Natural killer cell treated with Interleukin-12 subunit alpha and Interleukin-12 subunit beta and Interleukin-15 and Interleukin-18, amount 100 ng/mL, for 72 hours (primary cell): ENCODE data around the gene CFAP221. TPM values are rescaled to one million over a fixed set of nuclear protein-coding genes. Genes with fewer than 3 reads are reported as not detected.
"Not testable (repeated sequence)": the region's sequence is repeated elsewhere in the genome, so short reads cannot be mapped to it uniquely, and the experiment has no call there.

ENCODE experiments used
- ATAC-seq, 2 donors: fragments of 150-1000 bp; cut with Tn5 transposase in 1 of 2; sonication (Bioruptor Pico), chemical (Tn5 transposase) in 1 of 2; 2 replicates each; pipeline ENCODE4 v1.10.0; 2021
- DNase-seq: peaks from one replicate; pipeline ENCODE4 v3.0.0; 2022; ENCODE audit warnings: low spot score
- H3K27ac Mint-ChIP-seq, 2 donors: 1 replicate in 1 of 2; 2 replicates in 1 of 2; pipeline ENCODE4 v1.8.0; 2022; ENCODE audit warnings: mixed read lengths in 2 of 2, mild to moderate bottlenecking in 1 of 2, moderate library complexity in 1 of 2
- H3K27me3 Mint-ChIP-seq, 2 donors: 1 replicate in 1 of 2; 2 replicates in 1 of 2; pipeline ENCODE4 v1.8.0; 2022; ENCODE audit warnings: mixed read lengths in 2 of 2
- H3K36me3 Mint-ChIP-seq: one replicate; pipeline ENCODE4 v1.8.0; 2022; ENCODE audit warnings: mixed read lengths
- H3K4me1 Mint-ChIP-seq, 2 donors: 1 replicate in 1 of 2; 2 replicates in 1 of 2; pipeline ENCODE4 v1.8.0; 2022; ENCODE audit warnings: low read depth in 2 of 2, mixed read lengths in 2 of 2, mild to moderate bottlenecking in 1 of 2
- H3K4me3 Mint-ChIP-seq: one replicate; pipeline ENCODE4 v1.8.0; 2022; ENCODE audit warnings: mixed read lengths
- H3K9me3 Mint-ChIP-seq: 2 replicates; pipeline ENCODE4 v1.8.0; 2022; ENCODE audit warnings: mixed read lengths
- total RNA-seq, 2 donors: library from RNA; stranded (reverse); gene quantifications; one replicate each; pipeline ENCODE4 v1.2.3, GENCODE V29; 2022

The CFAP221 gene
- total RNA-seq, 2 donors from 2014 or later, result not detected

DNA sequence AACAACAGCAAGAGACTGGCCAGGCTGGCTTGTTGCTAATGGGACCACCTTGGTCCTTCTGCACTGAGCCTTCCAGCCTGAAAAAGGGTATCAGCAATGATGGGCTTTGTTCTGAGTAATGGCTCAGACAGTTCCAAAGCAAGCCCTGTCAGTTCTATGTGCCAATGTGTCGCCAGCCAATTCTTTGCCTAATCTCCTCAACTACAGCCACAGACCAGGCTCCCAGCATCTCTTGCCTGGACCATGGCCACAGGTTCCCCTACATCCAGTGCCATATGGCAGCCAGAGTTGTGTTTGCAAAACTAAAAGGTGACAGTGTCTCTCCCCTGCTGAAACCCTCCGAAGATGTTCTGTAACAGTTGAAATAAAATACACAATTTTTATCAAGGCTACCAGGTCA lies 73.2 kb downstream of the CFAP221 start:
- H3K27ac Mint-ChIP-seq, result no peak overlapping the region
- H3K27me3 Mint-ChIP-seq, result peaks cover 25 to 43% of the 10 kb centered on the region in 2 donors
- H3K4me3 Mint-ChIP-seq, result no peak overlapping the region
- no peak for ATAC-seq
- DNase-seq, result no peak
- H3K36me3 Mint-ChIP-seq, result peaks cover 18% of the 10 kb centered on the region
- peaks cover 12% of the 10 kb centered on the region for H3K9me3 Mint-ChIP-seq
- no peaks in the 10 kb centered on the region for H3K4me1 Mint-ChIP-seq

GRCh38 chr2:119618725-119619124 lies 74.5 kb downstream of the CFAP221 start:
- ATAC-seq, H3K4me1 Mint-ChIP-seq: not testable (repeated sequence)

GRCh38 chr2:119625226-119625625 lies 81.0 kb downstream of the CFAP221 start:
- Mint-ChIP-seq H3K36me3 (no peaks in the 10 kb centered on the region), H3K4me1 (no peaks in the 10 kb centered on the region), H3K9me3 (no peaks in the 10 kb centered on the region), H3K4me3 (no peak overlapping the region), H3K27ac (no peak overlapping the region), H3K27me3 (peaks cover 14 to 35% of the 10 kb centered on the region in 2 donors)
- DNase-seq (no peak), ATAC-seq (no peak)

More at GRCh38 chr2:119618725-119619124, 74.5 kb downstream of the CFAP221 start:
- Mint-ChIP-seq H3K27me3 (peaks cover 27 to 44% of the 10 kb centered on the region in 2 donors), H3K9me3 (peaks cover 12% of the 10 kb centered on the region), H3K36me3 (peaks cover 16% of the 10 kb centered on the region)
- not testable (repeated sequence) for H3K27ac Mint-ChIP-seq, DNase-seq, H3K4me3 Mint-ChIP-seq

DNA sequence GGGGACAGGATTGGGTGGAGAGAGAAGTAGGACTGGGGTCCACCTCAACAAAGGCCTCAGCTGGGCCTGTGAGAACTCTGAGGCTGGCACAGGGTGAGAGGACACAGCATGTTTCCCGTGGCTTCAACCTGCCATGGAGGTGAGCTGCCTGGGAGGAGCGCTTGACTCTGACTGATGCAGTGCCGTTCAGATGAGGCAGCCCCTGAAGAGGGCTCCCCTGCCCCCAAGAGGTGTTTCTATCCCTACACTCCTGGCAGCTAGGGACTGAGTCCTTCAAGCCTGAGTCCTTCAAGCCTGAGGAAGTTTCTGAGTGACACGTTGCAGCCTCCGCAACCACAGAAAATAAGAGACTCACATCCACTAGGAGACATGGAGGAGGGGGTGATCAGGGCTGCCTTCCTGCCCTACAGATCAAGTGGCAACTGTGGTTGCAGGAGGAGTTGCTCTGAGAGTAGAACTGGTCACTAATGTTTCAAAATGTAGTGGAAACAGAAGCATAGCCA lies 85.1 kb downstream of the CFAP221 start:
- H3K4me3 Mint-ChIP-seq, result no peak overlapping the region
- no peak overlapping the region for H3K27ac Mint-ChIP-seq
- no peaks in the 10 kb centered on the region for H3K9me3 Mint-ChIP-seq
- no peak for DNase-seq
- H3K36me3 Mint-ChIP-seq, result no peaks in the 10 kb centered on the region
- no peak for ATAC-seq
- H3K27me3 Mint-ChIP-seq, result peaks cover 14 to 43% of the 10 kb centered on the region in 2 donors
- no peaks in the 10 kb centered on the region for H3K4me1 Mint-ChIP-seq

DNA sequence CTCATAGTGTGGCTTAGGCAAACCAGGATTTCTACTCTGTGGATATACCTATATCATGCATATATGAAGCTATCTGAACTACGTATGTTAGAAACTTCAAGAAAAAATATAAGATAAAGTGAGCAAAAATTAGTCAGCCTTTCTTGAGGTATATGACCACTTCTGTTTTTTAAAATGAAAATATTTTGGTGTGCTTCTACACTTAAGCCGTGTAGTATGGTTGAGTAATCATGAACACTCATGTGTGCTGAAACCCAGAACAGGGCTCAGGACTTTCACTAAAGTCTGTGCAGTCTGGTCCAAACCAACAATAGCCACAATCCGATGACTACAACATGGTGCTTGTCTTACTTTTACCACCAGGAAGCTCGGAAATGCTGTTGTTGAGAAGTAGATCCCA lies 85.9 kb downstream of the CFAP221 start:
- DNase-seq, result no peak
- ATAC-seq, result no peak
- Mint-ChIP-seq H3K27ac (no peak overlapping the region), H3K9me3 (peaks cover 2% of the 10 kb centered on the region), H3K36me3 (no peaks in the 10 kb centered on the region), H3K4me3 (no peak overlapping the region), H3K4me1 (no peaks in the 10 kb centered on the region), H3K27me3 (peaks cover 17 to 49% of the 10 kb centered on the region in 2 donors)

- no peaks in the 10 kb centered on the region for H3K4me1 Mint-ChIP-seq
- no peak overlapping the region for H3K4me3 Mint-ChIP-seq
- ATAC-seq (no peak), DNase-seq (no peak)
- H3K27me3 Mint-ChIP-seq, result peaks cover 16 to 17% of the 10 kb centered on the region in 2 donors
- H3K27ac Mint-ChIP-seq, result no peak overlapping the region
- peaks cover 2% of the 10 kb centered on the region for H3K9me3 Mint-ChIP-seq
- no peaks in the 10 kb centered on the region for H3K36me3 Mint-ChIP-seq
Observed at GRCh38 chr2:119637371-119637770, 93.1 kb downstream of the CFAP221 start.

- Mint-ChIP-seq H3K27ac (no peak overlapping the region), H3K4me1 (no peaks in the 10 kb centered on the region), H3K27me3 (peaks cover 11 to 15% of the 10 kb centered on the region in 2 donors), H3K4me3 (no peak overlapping the region), H3K9me3 (peaks cover 2% of the 10 kb centered on the region), H3K36me3 (no peaks in the 10 kb centered on the region)
- no peak for ATAC-seq
- DNase-seq, result no peak
Observed at GRCh38 chr2:119638246-119638645, 94.0 kb downstream of the CFAP221 start.

- Mint-ChIP-seq H3K9me3 (peaks cover 2% of the 10 kb centered on the region), H3K4me3 (no peak overlapping the region), H3K27me3 (peaks cover 11 to 15% of the 10 kb centered on the region in 2 donors), H3K4me1 (no peaks in the 10 kb centered on the region), H3K36me3 (no peaks in the 10 kb centered on the region), H3K27ac (no peak overlapping the region)
- no peak for DNase-seq
- ATAC-seq, result no peak
Observed at GRCh38 chr2:119638685-119639554, 94.7 kb downstream of the CFAP221 start.

- no peaks in the 10 kb centered on the region for H3K9me3 Mint-ChIP-seq
- H3K27ac Mint-ChIP-seq, result no peak overlapping the region
- H3K27me3 Mint-ChIP-seq, result peaks cover 17 to 20% of the 10 kb centered on the region in 2 donors
- ATAC-seq, result peak; percentile 78 to 83
- DNase-seq, result peak; percentile 80
- no peaks in the 10 kb centered on the region for H3K36me3 Mint-ChIP-seq
- no peaks in the 10 kb centered on the region for H3K4me1 Mint-ChIP-seq
- no peak overlapping the region for H3K4me3 Mint-ChIP-seq
Observed at GRCh38 chr2:119641562-119642258, 97.5 kb downstream of the CFAP221 start.

GRCh38 chr2:119644186-119644585 lies 99.9 kb downstream of the CFAP221 start:
- Mint-ChIP-seq H3K4me1 (no peaks in the 10 kb centered on the region), H3K27me3 (peaks cover 23 to 24% of the 10 kb centered on the region in 2 donors), H3K4me3 (no peak overlapping the region), H3K9me3 (no peaks in the 10 kb centered on the region), H3K36me3 (no peaks in the 10 kb centered on the region), H3K27ac (no peak overlapping the region)
- DNase-seq (no peak), ATAC-seq (no peak)

DNA sequence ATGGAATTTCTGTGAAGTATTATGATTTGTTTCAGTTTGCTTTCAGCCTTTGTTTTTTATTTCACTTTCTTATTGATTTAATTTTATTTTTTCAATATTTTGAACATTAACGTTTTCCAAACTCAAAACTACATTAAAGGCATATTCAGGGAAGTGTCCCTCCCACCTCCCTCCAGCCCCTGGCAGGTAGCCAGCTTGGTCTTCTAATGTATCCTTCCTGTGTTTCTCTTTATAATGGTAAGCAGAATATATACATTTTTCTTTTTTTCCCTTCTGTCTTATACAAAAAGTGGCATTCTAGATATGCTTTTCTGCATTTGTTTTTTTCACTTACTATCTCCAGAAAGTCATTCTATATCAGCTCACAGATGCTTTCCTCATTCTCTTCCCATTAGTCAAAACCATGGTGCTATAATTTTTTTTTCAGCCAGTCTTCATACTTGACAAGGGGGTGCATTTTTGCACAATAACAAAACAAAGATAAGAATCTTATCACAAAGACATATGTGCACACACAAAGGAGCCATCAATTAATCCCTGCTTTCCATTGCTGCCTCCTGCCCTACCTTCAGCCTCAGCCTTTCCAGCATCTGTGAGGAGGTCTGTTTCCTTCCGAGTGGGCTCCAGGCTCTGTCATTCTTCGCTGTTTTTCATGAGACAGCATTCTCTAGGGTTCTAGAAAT lies 101.1 kb downstream of the CFAP221 start:
- ATAC-seq, result no peak
- H3K9me3 Mint-ChIP-seq, result no peaks in the 10 kb centered on the region
- H3K27ac Mint-ChIP-seq, result no peak overlapping the region
- H3K36me3 Mint-ChIP-seq, result no peaks in the 10 kb centered on the region
- no peak for DNase-seq
- H3K4me1 Mint-ChIP-seq, result no peaks in the 10 kb centered on the region
- peaks cover 21 to 28% of the 10 kb centered on the region in 2 donors for H3K27me3 Mint-ChIP-seq
- H3K4me3 Mint-ChIP-seq, result no peak overlapping the region

DNA sequence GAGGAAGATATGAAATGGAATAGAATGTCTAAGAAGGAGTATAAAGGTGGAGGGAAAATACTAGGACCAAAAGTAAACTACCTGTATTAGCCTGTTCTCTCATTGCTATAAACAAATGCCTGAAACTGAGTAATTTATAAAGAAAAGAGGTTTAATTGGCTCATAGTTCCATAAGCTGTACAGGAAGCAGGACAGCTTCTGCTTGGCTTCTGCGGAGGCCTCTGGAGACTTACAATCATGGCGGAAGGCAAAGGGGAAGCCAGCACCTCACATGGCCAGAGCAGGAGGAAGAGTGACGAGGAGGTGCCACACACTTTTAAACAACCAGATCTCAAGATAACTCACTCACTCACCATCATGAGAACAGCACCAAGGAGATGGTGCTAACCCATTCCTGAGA lies 101.9 kb downstream of the CFAP221 start:
- peaks cover 19 to 28% of the 10 kb centered on the region in 2 donors for H3K27me3 Mint-ChIP-seq
- H3K9me3 Mint-ChIP-seq, result no peaks in the 10 kb centered on the region
- no peak for DNase-seq
- H3K4me1 Mint-ChIP-seq, result no peaks in the 10 kb centered on the region
- H3K27ac Mint-ChIP-seq, result no peak overlapping the region
- ATAC-seq, result no peak
- no peak overlapping the region for H3K4me3 Mint-ChIP-seq
- no peaks in the 10 kb centered on the region for H3K36me3 Mint-ChIP-seq

DNA sequence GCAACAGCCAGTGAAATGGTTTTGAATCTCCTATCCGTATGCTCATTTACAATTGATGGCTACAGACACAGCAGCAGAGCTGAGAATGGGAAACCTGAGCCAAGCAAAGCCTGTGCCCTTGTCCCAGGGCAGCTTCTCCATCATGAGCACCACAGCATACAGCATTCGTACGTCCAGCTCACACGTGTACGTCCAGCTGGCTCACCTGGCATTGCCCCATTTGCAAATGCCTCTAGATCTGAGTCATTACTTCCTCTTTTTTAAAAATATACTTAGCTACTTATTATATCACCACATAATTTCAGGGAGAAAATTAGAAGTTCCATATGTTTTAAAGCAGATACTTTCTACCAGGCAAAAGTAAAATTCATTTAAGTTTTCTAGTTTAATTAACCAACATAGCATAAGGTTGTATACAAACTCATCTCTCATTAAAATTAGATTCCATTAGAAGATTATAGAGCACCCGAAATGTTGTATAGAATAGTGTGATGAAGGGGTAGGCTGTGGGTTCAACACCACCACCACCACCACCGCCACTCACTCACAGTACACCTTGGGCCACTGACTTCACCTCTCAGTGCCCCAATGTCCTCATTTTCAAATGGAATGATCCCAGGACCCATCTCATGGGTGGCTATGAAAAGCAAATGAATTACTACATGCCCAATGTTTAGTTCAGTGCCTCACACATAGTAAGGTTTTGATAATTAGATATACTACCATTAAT lies 103.4 kb downstream of the CFAP221 start:
- Mint-ChIP-seq H3K27ac (no peak overlapping the region), H3K27me3 (peaks cover 19 to 28% of the 10 kb centered on the region in 2 donors), H3K36me3 (no peaks in the 10 kb centered on the region), H3K4me1 (no peaks in the 10 kb centered on the region), H3K9me3 (no peaks in the 10 kb centered on the region), H3K4me3 (no peak overlapping the region)
- DNase-seq (no peak), ATAC-seq (no peak)
